ENCODE data around the gene NEK7. TPM values are rescaled to one million over a fixed set of nuclear protein-coding genes. Genes with fewer than 3 reads are reported as not detected.
A peak's percentile ranks its signal among the peaks of the same experiment; 100 is the strongest.

The NEK7 gene
- total RNA-seq, 1 donor from 2014 or later: 103 TPM

- DNase-seq (ENCODE audit: low spot score): no peak
These were observed 13.0 kb upstream of the NEK7 start for GRCh38 chr1:198143797-198144196.

- no peak for DNase-seq (ENCODE audit: low spot score)
These were observed 9.6 kb upstream of the NEK7 start for GRCh38 chr1:198147216-198147615.

GRCh38 chr1:198150369-198150768 lies 6.4 kb upstream of the NEK7 start:
- DNase-seq (ENCODE audit: low spot score): no peak

GRCh38 chr1:198151688-198152087 lies 5.1 kb upstream of the NEK7 start:
- no peak for DNase-seq (ENCODE audit: low spot score)

- no peak for DNase-seq (ENCODE audit: low spot score)
These were observed 3.7 kb upstream of the NEK7 start for GRCh38 chr1:198153103-198153502.

- no peak for DNase-seq (ENCODE audit: low spot score)
These were observed 3.0 kb upstream of the NEK7 start for GRCh38 chr1:198153804-198154203.

GRCh38 chr1:198155253-198155652 lies 1.5 kb upstream of the NEK7 start:
- no peak for DNase-seq (ENCODE audit: low spot score)

GRCh38 chr1:198156111-198156744 lies 570 bp upstream of the NEK7 start:
- no peak for DNase-seq (ENCODE audit: low spot score)

GRCh38 chr1:198157241-198157846 lies 546 bp downstream of the NEK7 start:
- peak; percentile 93 for DNase-seq (ENCODE audit: low spot score)

- no peak for DNase-seq (ENCODE audit: low spot score)
These were observed 1.3 kb downstream of the NEK7 start for GRCh38 chr1:198157847-198158725.

GRCh38 chr1:198158735-198159589 lies 2.2 kb downstream of the NEK7 start:
- DNase-seq (ENCODE audit: low spot score): peak; percentile 94

GRCh38 chr1:198160222-198160621 lies 3.4 kb downstream of the NEK7 start:
- DNase-seq (ENCODE audit: low spot score): no peak

- DNase-seq (ENCODE audit: low spot score): no peak
These were observed 4.3 kb downstream of the NEK7 start for GRCh38 chr1:198160946-198161614.

GRCh38 chr1:198161718-198162090 lies 4.9 kb downstream of the NEK7 start:
- DNase-seq (ENCODE audit: low spot score): no peak

GRCh38 chr1:198162091-198162767 lies 5.4 kb downstream of the NEK7 start:
- DNase-seq (ENCODE audit: low spot score): no peak

GRCh38 chr1:198165927-198166647 lies 9.3 kb downstream of the NEK7 start:
- no peak for DNase-seq (ENCODE audit: low spot score)

GRCh38 chr1:198166900-198167299 lies 10.1 kb downstream of the NEK7 start:
- DNase-seq (ENCODE audit: low spot score): no peak

GRCh38 chr1:198167436-198167934 lies 10.7 kb downstream of the NEK7 start:
- no peak for DNase-seq (ENCODE audit: low spot score)

- DNase-seq (ENCODE audit: low spot score): no peak
These were observed 11.4 kb downstream of the NEK7 start for GRCh38 chr1:198168227-198168626.

All from mesenteric fat pad (tissue), 1 donor.